Spleen (tissue), 11 donors: ENCODE data around the gene TRPM2. TPM values are rescaled to one million over a fixed set of nuclear protein-coding genes. Genes with fewer than 3 reads are reported as not detected.
"Not testable (repeated sequence)": the region's sequence is repeated elsewhere in the genome, so short reads cannot be mapped to it uniquely, and the experiment has no call there.

ENCODE experiments used
- DNase-seq: peaks from one replicate; pipeline ENCODE4 v3.0.0-alpha.2; 2020
- H3K27ac ChIP-seq, 8 donors: fragments of 200-600 bp; sonication (generic) in 7 of 8; 1 replicate in 4 of 8; 2 replicates in 4 of 8; pipeline versions ENCODE4 v1.5.0 to v1.8.0; 2016 to 2021; ENCODE audit warnings: inconsistent platforms in 4 of 8, mild to moderate bottlenecking in 4 of 8, moderate library complexity in 1 of 8
- H3K27me3 ChIP-seq, 7 donors: fragments of 200-600 bp; sonication (generic) in 6 of 7; replicated peaks in 1 of 7; 1 replicate in 4 of 7; 2 replicates in 3 of 7; pipeline versions ENCODE4 v1.5.0 to v1.8.0; 2016 to 2021; ENCODE audit warnings: inconsistent platforms in 3 of 7, mild to moderate bottlenecking in 1 of 7
- H3K36me3 ChIP-seq, 6 donors: fragments of 200-600 bp; sonication (generic) in 5 of 6; 1 replicate in 4 of 6; 2 replicates in 2 of 6; pipeline versions ENCODE4 v1.5.0 to v1.8.0; 2016 to 2021; ENCODE audit warnings: inconsistent platforms in 2 of 6
- H3K4me1 ChIP-seq, 6 donors: fragments of 200-600 bp; sonication (generic) in 5 of 6; 1 replicate in 3 of 6; 2 replicates in 3 of 6; pipeline versions ENCODE4 v1.5.0 to v1.8.0; 2016 to 2021; ENCODE audit warnings: inconsistent platforms in 3 of 6
- H3K4me3 ChIP-seq, 8 donors: fragments of 200-600 bp; sonication (generic) in 7 of 8; 1 replicate in 4 of 8; 2 replicates in 4 of 8; pipeline versions ENCODE4 v1.5.0 to v1.8.0; 2016 to 2021; ENCODE audit warnings: inconsistent platforms in 4 of 8, mild to moderate bottlenecking in 4 of 8, moderate library complexity in 2 of 8
- H3K9me3 ChIP-seq, 8 donors: fragments of 200-600 bp; sonication (generic) in 7 of 8; 1 replicate in 4 of 8; 2 replicates in 4 of 8; pipeline versions ENCODE4 v1.5.0 to v1.8.0; 2016 to 2021; ENCODE audit warnings: inconsistent platforms in 4 of 8
- POLR2A ChIP-seq, 3 donors: fragments of 450-650 bp; IDR thresholded peaks; one replicate each; pipeline ENCODE4 v1.5.1; 2017; ENCODE audit warnings: antibody characterized with exemption in 3 of 3, mild to moderate bottlenecking in 1 of 3
- POLR2AphosphoS5 ChIP-seq, 3 donors: sonication (generic); formaldehyde crosslinking; IDR thresholded peaks; one replicate each; pipeline ENCODE4 v1.5.1; 2017; ENCODE audit warnings: antibody characterized with exemption in 3 of 3
- WGBS, 5 donors: extraction: QIAGEN DNeasy Blood & Tissue Kit in 3 of 5; methylation state at CpG; one replicate each; pipeline versions ENCODE4 v1.1.5 to v1.1.7; 2013 to 2018; 5-methylcytosine and 5-hydroxymethylcytosine counted together
- intact Hi-C: fragments of 100-400 bp; cut with DNase I; formaldehyde crosslinking; loops from one replicate; pipeline ENCODE4 v1.15.0; 2023; ENCODE audit warnings: low total_unique reads
- polyA plus RNA-seq, 3 donors: library from polyadenylated mRNA; stranded (reverse); fragments of 200-250 nt; gene quantifications; one replicate each; pipeline ENCODE4 v1.2.1, GENCODE V29; 2013
- total RNA-seq, 7 donors: library from RNA; depleted of rRNA in 3 of 7; stranded (reverse); fragments of >200 nt in 3 of 7; fragmentation: NEBNext Ultra II Directional in 4 of 7; extraction: Animal tissue kit (Norgen Biotek cat#: 25700) in 4 of 7; gene quantifications; one replicate each; pipeline versions ENCODE4 v1.1.0 to v1.2.1, GENCODE V29; 2016 to 2021
- TF ChIP-seq, protein P1 (sequence below), 11 experiments: fragments of 200-600 bp in 7 of 11; fragments of 450-650 bp in 4 of 11; sonication (generic) in 4 of 11; IDR thresholded peaks in 8 of 11; conservative IDR thresholded peaks in 3 of 11; 1 replicate in 7 of 11; 2 replicates in 4 of 11; pipeline versions ENCODE4 v1.4.0 to v1.8.0; 2016 to 2021; ENCODE audit warnings: antibody characterized with exemption in 11 of 11, inconsistent platforms in 4 of 11, mild to moderate bottlenecking in 1 of 11
- donor health status: healthy with polysubstance abuse.
- donor health status: DM: no; HTN: no; CAD: no; lungs with moderate emphysema.
- donor health status: DM: no; HTN: no; CAD: no.
- donor health status: Bipolar disorder and iron deficiency.
- donor health status: healthy.
- donor health status: DM: no; HTN: no; CAD: no.
- donor health status: DM: yes; HTN: yes; CAD: no.

TRPM2 gene
- total and polyA plus RNA-seq, 10 donors = 10.4 to 44.1 (median 23.3) TPM

DNA sequence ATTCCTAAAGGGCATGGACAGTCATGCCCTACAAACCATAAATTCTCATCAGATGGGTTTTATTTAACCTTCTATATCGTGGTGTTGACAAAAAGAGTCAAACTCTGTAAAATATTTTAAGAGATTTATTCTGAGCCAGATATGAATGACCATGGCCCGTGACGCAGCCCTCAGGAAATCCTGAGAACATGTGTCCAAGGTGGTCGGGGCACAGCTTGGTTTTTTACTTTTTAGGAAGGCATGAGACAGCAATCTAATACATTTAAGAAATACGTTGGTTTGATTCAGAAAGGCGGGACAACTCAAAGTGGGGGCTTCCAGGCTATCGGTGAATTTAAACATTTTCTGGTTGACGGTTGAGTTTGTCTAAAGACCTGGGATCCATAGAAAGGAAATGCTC lies 10.4 kb upstream of the TRPM2 start:
- peak in 1 of 3 donors; percentile 34 for TF ChIP-seq POLR2AphosphoS5 (IDR thresholded peaks at IDR 0.05)
- H3K4me1 ChIP-seq = peaks cover 9 to 26% (median 17%) of the 10 kb centered on the region in 6 donors
- H3K27ac ChIP-seq = peak overlapping the region in 7 of 8 donors; percentile 4 to 77 (median 71)
- WGBS, 5 donors = 52 to 63% (median 61%) methylated on average over 8 of the region's 8 CpGs
- peaks cover 0 to 14% (median 0%) of the 10 kb centered on the region in 7 donors for H3K27me3 ChIP-seq
- H3K9me3 ChIP-seq, DNase-seq, intact Hi-C loops, H3K36me3 ChIP-seq, H3K4me3 ChIP-seq: not testable (repeated sequence)

DNA sequence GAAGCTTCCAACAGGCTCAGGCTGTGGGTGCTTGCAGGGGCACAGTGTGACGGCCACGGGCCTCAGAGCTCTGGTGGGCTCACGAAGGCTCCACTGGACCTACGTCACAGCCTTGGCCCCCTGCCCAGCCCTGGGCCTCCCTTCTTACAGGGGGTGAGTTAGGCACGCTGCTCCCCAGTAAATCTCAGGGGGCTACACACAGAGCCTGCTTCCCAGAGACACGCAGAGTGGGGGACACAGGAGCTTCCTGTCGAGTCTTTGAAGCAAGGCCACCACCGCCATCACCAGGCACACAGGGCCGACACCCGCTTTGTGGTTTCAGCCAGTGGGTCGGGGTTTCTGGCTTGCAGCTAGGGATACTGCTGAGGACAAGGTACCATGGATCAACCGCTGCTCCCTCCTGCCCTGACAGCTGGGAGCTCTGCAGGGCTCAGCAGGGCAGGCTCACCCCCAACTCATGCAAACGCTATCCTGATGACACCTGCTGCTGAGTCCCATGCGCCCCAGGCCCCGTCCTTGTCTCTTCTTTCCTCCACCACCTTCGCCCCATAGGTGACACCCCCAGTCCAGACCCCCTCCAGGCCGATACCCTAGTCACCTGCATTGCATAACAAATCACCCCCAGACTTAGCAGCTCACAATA lies 8.8 kb upstream of the TRPM2 start:
- peaks cover 7 to 22% (median 12%) of the 10 kb centered on the region in 6 donors for H3K4me1 ChIP-seq
- WGBS, 5 donors = 73 to 85% (median 75%) methylated on average over 10 to 17 of the region's 17 CpGs
- intact Hi-C loops = no loop called here
- H3K4me3 ChIP-seq = no peak overlapping the region
- H3K27me3 ChIP-seq = peaks cover 1 to 29% (median 9%) of the 10 kb centered on the region in 7 donors
- no peak for TF ChIP-seq POLR2AphosphoS5 (IDR thresholded peaks at IDR 0.05)
- TF ChIP-seq, protein P1, sequence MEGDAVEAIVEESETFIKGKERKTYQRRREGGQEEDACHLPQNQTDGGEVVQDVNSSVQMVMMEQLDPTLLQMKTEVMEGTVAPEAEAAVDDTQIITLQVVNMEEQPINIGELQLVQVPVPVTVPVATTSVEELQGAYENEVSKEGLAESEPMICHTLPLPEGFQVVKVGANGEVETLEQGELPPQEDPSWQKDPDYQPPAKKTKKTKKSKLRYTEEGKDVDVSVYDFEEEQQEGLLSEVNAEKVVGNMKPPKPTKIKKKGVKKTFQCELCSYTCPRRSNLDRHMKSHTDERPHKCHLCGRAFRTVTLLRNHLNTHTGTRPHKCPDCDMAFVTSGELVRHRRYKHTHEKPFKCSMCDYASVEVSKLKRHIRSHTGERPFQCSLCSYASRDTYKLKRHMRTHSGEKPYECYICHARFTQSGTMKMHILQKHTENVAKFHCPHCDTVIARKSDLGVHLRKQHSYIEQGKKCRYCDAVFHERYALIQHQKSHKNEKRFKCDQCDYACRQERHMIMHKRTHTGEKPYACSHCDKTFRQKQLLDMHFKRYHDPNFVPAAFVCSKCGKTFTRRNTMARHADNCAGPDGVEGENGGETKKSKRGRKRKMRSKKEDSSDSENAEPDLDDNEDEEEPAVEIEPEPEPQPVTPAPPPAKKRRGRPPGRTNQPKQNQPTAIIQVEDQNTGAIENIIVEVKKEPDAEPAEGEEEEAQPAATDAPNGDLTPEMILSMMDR (IDR thresholded peaks at IDR 0.05 in 8 of 11, conservative IDR thresholded peaks at IDR 0.05 in 3 of 11) = no peak
- H3K36me3 ChIP-seq = no peaks in the 10 kb centered on the region
- H3K27ac ChIP-seq = no peak overlapping the region
- H3K9me3 ChIP-seq = no peaks in the 10 kb centered on the region
- DNase-seq = no peak

DNA sequence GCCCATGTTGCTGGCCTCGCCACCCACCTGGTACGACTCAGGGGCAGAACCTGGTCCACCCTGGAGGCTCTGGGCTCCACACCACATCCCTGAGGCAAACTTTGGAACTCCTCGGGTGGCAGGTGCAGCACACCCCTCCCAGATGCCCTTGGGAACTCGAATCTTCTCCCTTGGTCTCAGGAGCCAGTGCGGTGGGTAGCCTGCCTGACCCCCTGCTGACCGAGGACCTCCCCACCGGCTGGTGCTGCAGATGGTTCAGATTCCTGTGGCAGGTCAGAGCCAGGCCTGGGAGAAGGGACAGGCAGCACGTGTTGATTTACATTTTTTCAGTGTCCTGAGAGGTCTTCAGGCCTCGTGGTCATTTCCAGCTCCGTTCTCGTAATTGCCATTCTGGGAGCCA lies 7.9 kb upstream of the TRPM2 start:
- TF ChIP-seq POLR2A (IDR thresholded peaks at IDR 0.05) = no peak
- no peak for TF ChIP-seq POLR2AphosphoS5 (IDR thresholded peaks at IDR 0.05)
- TF ChIP-seq, protein P1 (IDR thresholded peaks at IDR 0.05 in 8 of 11, conservative IDR thresholded peaks at IDR 0.05 in 3 of 11) = no peak
- WGBS, 5 donors = 69 to 85% (median 79%) methylated on average over 10 to 11 of the region's 11 CpGs
- DNase-seq = peak; percentile 56
- H3K27ac ChIP-seq = no peak overlapping the region
- intact Hi-C loops = no loop called here
- H3K9me3 ChIP-seq = no peaks in the 10 kb centered on the region
- H3K4me1 ChIP-seq = peaks cover 0 to 21% (median 8%) of the 10 kb centered on the region in 6 donors
- peaks cover 4 to 37% (median 15%) of the 10 kb centered on the region in 7 donors for H3K27me3 ChIP-seq
- H3K4me3 ChIP-seq = no peak overlapping the region
- no peaks in the 10 kb centered on the region for H3K36me3 ChIP-seq

DNA sequence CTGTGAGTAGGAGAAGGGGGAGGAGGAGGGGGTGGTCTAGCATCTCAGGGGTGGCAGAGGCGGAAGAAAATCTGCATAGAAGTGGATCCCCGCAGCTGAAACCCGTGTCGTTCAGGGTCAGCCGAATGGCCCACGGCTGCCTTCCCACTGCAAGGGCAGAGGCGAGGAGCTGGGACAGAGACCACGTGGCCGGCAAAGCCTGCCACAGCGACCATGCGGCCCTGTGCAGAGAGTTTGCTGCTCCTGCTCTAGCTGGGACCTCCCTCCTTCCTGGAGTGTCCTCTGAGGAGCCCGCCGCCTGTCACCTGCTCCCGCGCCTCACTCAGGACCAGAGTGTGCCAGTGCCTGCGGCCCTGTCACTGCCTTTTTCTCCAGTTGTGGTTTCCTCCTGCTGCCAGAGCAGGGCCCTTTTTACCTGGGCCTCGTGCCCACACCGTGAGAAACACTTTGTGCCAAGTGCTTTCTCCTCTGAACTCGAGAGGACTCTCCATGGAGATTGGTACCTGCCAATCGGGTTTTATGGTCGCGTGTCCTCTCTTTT lies 5.4 kb upstream of the TRPM2 start:
- no peak overlapping the region for H3K4me3 ChIP-seq
- DNase-seq = no peak
- intact Hi-C loops = no loop called here
- H3K9me3 ChIP-seq = no peaks in the 10 kb centered on the region
- no peak for TF ChIP-seq POLR2AphosphoS5 (IDR thresholded peaks at IDR 0.05)
- no peak for TF ChIP-seq POLR2A (IDR thresholded peaks at IDR 0.05)
- TF ChIP-seq, protein P1 (IDR thresholded peaks at IDR 0.05 in 8 of 11, conservative IDR thresholded peaks at IDR 0.05 in 3 of 11) = no peak
- H3K4me1 ChIP-seq = peaks cover 10 to 42% (median 32%) of the 10 kb centered on the region in 6 donors
- H3K27ac ChIP-seq = no peak overlapping the region
- H3K27me3 ChIP-seq = peaks cover 4 to 49% (median 27%) of the 10 kb centered on the region in 7 donors
- no peaks in the 10 kb centered on the region for H3K36me3 ChIP-seq
- 59 to 66% (median 60%) methylated on average over 19 to 22 of the region's 22 CpGs for WGBS, 5 donors
